Calu3 (cell line): ENCODE measurements around the gene KLHL29. TPM values are rescaled to one million over a fixed set of nuclear protein-coding genes. Genes with fewer than 3 reads are reported as not detected.
A peak's percentile ranks its signal among the peaks of the same experiment; 100 is the strongest.

Experiments used
- BruUV-seq: library from RNA; stranded (reverse); fragments of 400-500 nt; replicated peaks from 2 replicates; lab custom pipeline; 2021; lab: Mats Ljungman, UMichigan
- CTCF ChIA-PET: fragments of 300-600 bp; sonication (Branson Sonifier 250); formaldehyde crosslinking; loops from one replicate; lab custom pipeline; 2022; ENCODE audit warnings: antibody characterized with exemption; lab: Charles Lee
- DNase-seq: peaks from one replicate; pipeline ENCODE4 v3.0.0; 2022
- H3K27ac Mint-ChIP-seq: one replicate; pipeline ENCODE4 v1.8.0; 2022; ENCODE audit warnings: mixed read lengths; ENCODE audit not compliant: unreplicated experiment
- H3K27me3 Mint-ChIP-seq: one replicate; pipeline ENCODE4 v1.8.0; 2022; ENCODE audit warnings: mixed read lengths; ENCODE audit not compliant: unreplicated experiment
- H3K36me3 Mint-ChIP-seq: one replicate; pipeline ENCODE4 v1.8.0; 2022; ENCODE audit warnings: mild to moderate bottlenecking, moderate library complexity, mixed read lengths; ENCODE audit not compliant: insufficient read depth, unreplicated experiment
- H3K4me1 Mint-ChIP-seq: one replicate; pipeline ENCODE4 v1.8.0; 2022; ENCODE audit warnings: mild to moderate bottlenecking, low read depth, mixed read lengths; ENCODE audit not compliant: unreplicated experiment
- H3K4me3 Mint-ChIP-seq: one replicate; pipeline ENCODE4 v1.8.0; 2022; ENCODE audit warnings: mild to moderate bottlenecking, low read depth, moderate library complexity, mixed read lengths; ENCODE audit not compliant: unreplicated experiment
- H3K9me3 Mint-ChIP-seq: one replicate; pipeline ENCODE4 v1.8.0; 2022; ENCODE audit warnings: low read depth, mixed read lengths; ENCODE audit not compliant: unreplicated experiment
- intact Hi-C: fragments of 100-400 bp; cut with micrococcal nuclease; formaldehyde crosslinking; loops from one replicate; pipeline ENCODE4 v1.10.0; 2022; ENCODE audit not compliant: unreplicated experiment
- total RNA-seq: library from RNA; stranded (reverse); gene quantifications from 2 replicates; pipeline ENCODE4 v1.2.3, GENCODE V29; 2022
- TF ChIP-seq, protein P1 (sequence below): fragments of 200-600 bp; IDR thresholded peaks from one replicate; pipeline ENCODE4 v1.8.0; 2022; ENCODE audit warnings: antibody characterized with exemption; ENCODE audit not compliant: unreplicated experiment

KLHL29 gene
- total RNA-seq, 1 experiment from 2014 or later, result 11.9 TPM

DNA sequence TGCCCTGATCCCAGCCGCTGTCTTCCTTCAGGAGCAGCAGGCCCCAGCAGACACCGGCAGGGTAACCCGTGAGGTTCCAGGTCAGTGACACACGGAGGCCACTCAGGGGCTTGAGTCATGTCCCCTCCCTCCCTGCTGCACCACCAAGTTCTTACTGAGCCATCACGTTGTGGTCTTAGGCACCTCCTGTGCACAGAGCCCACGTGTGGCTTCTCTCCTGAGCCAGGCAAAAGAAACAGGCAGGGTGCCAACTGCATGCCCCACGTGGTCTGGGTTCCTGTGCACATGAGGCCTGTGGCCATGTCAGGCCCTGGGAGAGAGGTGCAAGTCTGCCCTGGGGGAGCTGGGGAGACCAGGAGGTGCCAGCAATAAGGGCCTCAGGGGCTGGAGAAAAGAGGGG is 264.8 kb downstream of the KLHL29 start:
- Mint-ChIP-seq H3K4me1 (no peaks in the 10 kb centered on the region), H3K9me3 (no peaks in the 10 kb centered on the region), H3K27ac (no peak overlapping the region), H3K36me3 (peaks cover 5% of the 10 kb centered on the region), H3K4me3 (no peak overlapping the region), H3K27me3 (no peaks in the 10 kb centered on the region)
- DNase-seq, result no peak
- intact Hi-C loops, result no loop called here
- TF ChIP-seq, protein P1, sequence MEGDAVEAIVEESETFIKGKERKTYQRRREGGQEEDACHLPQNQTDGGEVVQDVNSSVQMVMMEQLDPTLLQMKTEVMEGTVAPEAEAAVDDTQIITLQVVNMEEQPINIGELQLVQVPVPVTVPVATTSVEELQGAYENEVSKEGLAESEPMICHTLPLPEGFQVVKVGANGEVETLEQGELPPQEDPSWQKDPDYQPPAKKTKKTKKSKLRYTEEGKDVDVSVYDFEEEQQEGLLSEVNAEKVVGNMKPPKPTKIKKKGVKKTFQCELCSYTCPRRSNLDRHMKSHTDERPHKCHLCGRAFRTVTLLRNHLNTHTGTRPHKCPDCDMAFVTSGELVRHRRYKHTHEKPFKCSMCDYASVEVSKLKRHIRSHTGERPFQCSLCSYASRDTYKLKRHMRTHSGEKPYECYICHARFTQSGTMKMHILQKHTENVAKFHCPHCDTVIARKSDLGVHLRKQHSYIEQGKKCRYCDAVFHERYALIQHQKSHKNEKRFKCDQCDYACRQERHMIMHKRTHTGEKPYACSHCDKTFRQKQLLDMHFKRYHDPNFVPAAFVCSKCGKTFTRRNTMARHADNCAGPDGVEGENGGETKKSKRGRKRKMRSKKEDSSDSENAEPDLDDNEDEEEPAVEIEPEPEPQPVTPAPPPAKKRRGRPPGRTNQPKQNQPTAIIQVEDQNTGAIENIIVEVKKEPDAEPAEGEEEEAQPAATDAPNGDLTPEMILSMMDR, result no peak
- no TSS peak for BruUV-seq
- CTCF ChIA-PET, result no interaction called here

DNA sequence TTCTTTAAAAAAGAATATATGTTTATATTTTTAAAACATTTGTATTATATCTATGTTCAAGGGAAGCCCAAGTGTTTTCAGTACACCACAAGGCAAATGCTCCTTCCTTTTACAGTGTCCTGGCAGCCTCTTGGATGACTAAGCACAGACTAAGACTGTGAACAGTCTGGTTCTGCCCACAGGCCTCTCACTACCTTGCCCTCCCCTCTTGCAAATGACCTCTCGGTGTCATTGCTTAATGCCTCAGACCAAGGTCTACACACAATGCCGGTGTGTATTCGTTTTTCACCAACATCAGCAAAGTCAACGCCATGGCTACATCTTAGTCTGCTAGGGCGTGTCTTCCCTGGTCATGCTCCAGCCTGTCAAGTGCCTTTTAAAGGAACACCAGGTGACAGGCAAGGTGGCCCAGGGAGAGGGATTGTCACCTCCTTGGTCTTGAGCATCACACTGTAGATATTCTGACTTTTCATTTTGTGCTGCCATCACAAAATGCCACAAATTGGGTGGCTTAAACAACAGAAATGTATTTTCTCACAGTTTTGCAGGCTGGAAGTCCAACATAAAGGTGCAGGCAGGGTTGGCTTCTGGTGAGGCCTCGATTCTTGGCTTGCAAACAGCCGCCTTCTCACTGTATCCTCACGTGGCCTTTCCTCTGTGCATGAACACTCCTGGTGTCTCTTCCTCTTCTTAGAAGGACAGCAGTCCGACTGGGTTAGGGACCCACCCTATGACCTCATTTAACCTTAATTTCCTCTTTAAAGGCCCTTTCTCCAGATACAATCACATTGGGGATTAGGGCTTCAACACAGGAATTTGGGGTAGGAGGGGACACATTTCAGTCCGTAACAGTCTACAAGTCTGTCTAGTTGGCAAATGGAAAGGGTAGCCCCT is 266.5 kb downstream of the KLHL29 start:
- CTCF ChIA-PET, result no interaction called here
- Mint-ChIP-seq H3K27me3 (no peaks in the 10 kb centered on the region), H3K36me3 (peaks cover 5% of the 10 kb centered on the region), H3K27ac (no peak overlapping the region), H3K4me3 (no peak overlapping the region), H3K9me3 (no peaks in the 10 kb centered on the region), H3K4me1 (no peaks in the 10 kb centered on the region)
- TF ChIP-seq, protein P1, result no peak
- BruUV-seq, result no TSS peak
- peak; percentile 35 for DNase-seq
- intact Hi-C loops, result no loop called here

DNA sequence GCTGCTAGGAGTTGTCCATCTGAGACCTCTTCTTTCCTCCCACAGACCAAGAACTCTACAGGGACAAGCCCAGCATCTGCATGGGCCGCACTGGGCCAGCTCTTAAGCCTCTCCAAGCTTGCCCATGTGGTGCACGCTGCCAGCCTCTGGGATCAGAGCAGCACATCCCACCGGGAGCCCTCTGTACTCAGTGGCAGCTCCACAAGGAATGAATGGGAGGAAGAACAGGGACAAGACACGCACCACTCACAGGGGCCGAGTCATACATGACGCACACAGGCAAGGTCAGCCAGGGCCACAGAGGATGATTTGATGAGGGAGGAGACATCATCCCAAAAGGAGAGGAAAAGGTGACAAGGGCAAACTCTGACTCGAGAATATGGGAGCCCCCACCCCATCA is 268.3 kb downstream of the KLHL29 start:
- intact Hi-C loops, result no loop called here
- no TSS peak for BruUV-seq
- no peak overlapping the region for H3K4me3 Mint-ChIP-seq
- no peaks in the 10 kb centered on the region for H3K27me3 Mint-ChIP-seq
- H3K27ac Mint-ChIP-seq, result no peak overlapping the region
- TF ChIP-seq, protein P1, result no peak
- H3K4me1 Mint-ChIP-seq, result no peaks in the 10 kb centered on the region
- CTCF ChIA-PET, result no interaction called here
- H3K36me3 Mint-ChIP-seq, result peaks cover 5% of the 10 kb centered on the region
- no peaks in the 10 kb centered on the region for H3K9me3 Mint-ChIP-seq
- no peak for DNase-seq

GRCh38 chr2:23654756-23655155 is 269.8 kb downstream of the KLHL29 start:
- BruUV-seq, result no TSS peak
- TF ChIP-seq, protein P1, result no peak
- intact Hi-C loops, result no loop called here
- Mint-ChIP-seq H3K4me3 (no peak overlapping the region), H3K36me3 (peaks cover 5% of the 10 kb centered on the region), H3K27ac (no peak overlapping the region), H3K4me1 (no peaks in the 10 kb centered on the region), H3K9me3 (no peaks in the 10 kb centered on the region), H3K27me3 (no peaks in the 10 kb centered on the region)
- CTCF ChIA-PET, result no interaction called here
- DNase-seq, result no peak
